Esophagus squamous epithelium (tissue), 4 donors: ENCODE data around the gene RBM25.

Source experiments
- POLR2A ChIP-seq, 4 donors: fragments of 450-650 bp; IDR thresholded peaks; one replicate each; pipeline ENCODE4 v1.6.1; 2017; ENCODE audit warnings: antibody characterized with exemption in 4 of 4, mild to moderate bottlenecking in 4 of 4, moderate library complexity in 3 of 4
- TF ChIP-seq, protein P1 (sequence below), 6 experiments: fragments of 450-650 bp in 4 of 6; fragments of 200-600 bp in 2 of 6; sonication (generic) in 2 of 6; IDR thresholded peaks; one replicate each; pipeline ENCODE4 v1.5.1; 2016 to 2019; ENCODE audit warnings: antibody characterized with exemption in 6 of 6, mild to moderate bottlenecking in 4 of 6, moderate library complexity in 4 of 6

- TF ChIP-seq, protein P1, sequence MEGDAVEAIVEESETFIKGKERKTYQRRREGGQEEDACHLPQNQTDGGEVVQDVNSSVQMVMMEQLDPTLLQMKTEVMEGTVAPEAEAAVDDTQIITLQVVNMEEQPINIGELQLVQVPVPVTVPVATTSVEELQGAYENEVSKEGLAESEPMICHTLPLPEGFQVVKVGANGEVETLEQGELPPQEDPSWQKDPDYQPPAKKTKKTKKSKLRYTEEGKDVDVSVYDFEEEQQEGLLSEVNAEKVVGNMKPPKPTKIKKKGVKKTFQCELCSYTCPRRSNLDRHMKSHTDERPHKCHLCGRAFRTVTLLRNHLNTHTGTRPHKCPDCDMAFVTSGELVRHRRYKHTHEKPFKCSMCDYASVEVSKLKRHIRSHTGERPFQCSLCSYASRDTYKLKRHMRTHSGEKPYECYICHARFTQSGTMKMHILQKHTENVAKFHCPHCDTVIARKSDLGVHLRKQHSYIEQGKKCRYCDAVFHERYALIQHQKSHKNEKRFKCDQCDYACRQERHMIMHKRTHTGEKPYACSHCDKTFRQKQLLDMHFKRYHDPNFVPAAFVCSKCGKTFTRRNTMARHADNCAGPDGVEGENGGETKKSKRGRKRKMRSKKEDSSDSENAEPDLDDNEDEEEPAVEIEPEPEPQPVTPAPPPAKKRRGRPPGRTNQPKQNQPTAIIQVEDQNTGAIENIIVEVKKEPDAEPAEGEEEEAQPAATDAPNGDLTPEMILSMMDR (IDR thresholded peaks at IDR 0.05) = no peak
- no peak for TF ChIP-seq POLR2A (IDR thresholded peaks at IDR 0.05)
Observed at GRCh38 chr14:73143003-73143402, 84.7 kb downstream of the RBM25 start.
